ENCODE measurements around the gene LRRC17.

LRRC17 gene

DNA sequence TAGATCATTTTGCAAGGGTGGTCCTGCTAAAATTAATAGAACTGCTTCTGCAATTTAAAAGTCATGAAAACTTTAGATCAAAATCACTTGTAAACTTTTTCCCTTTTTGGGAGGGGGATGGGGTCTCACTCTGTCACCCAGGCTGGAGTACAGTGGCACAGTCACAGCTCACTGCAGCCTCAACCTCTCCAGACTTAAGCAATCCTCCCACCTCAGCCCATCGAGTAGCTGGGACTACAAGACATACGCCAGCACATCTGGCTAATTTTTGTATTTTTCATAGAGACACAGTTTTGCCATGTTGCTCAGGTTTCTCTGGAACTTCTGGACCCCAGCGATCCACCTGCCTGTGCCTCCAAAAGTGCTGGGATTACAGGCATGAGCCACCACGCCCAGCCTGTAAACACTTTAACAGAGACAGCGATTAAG is 79.7 kb downstream of the LRRC17 start:
- peak overlapping the region; percentile 94 for H3K27ac ChIP-seq (ENCODE audit: poor library complexity, severe bottlenecking)
- ATAC-seq (ENCODE audit: low read depth) (no peak), DNase-seq (ENCODE audit: low spot score) (no peak)
- peaks cover 34% of the 10 kb centered on the region for H3K4me1 ChIP-seq (ENCODE audit: insufficient read depth, poor library complexity, severe bottlenecking)
- H3K36me3 ChIP-seq (ENCODE audit: low read depth) = no peaks in the 10 kb centered on the region
- H3K9me3 ChIP-seq (ENCODE audit: severe bottlenecking) = no peaks in the 10 kb centered on the region
- no peaks in the 10 kb centered on the region for H3K27me3 ChIP-seq (ENCODE audit: insufficient read depth, poor library complexity, severe bottlenecking)
- H3K4me3 ChIP-seq (ENCODE audit: severe bottlenecking) = no peak overlapping the region
- TF ChIP-seq, protein P1, sequence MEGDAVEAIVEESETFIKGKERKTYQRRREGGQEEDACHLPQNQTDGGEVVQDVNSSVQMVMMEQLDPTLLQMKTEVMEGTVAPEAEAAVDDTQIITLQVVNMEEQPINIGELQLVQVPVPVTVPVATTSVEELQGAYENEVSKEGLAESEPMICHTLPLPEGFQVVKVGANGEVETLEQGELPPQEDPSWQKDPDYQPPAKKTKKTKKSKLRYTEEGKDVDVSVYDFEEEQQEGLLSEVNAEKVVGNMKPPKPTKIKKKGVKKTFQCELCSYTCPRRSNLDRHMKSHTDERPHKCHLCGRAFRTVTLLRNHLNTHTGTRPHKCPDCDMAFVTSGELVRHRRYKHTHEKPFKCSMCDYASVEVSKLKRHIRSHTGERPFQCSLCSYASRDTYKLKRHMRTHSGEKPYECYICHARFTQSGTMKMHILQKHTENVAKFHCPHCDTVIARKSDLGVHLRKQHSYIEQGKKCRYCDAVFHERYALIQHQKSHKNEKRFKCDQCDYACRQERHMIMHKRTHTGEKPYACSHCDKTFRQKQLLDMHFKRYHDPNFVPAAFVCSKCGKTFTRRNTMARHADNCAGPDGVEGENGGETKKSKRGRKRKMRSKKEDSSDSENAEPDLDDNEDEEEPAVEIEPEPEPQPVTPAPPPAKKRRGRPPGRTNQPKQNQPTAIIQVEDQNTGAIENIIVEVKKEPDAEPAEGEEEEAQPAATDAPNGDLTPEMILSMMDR (IDR thresholded peaks at IDR 0.05; ENCODE audit: poor library complexity, severe bottlenecking) = no peak

DNA sequence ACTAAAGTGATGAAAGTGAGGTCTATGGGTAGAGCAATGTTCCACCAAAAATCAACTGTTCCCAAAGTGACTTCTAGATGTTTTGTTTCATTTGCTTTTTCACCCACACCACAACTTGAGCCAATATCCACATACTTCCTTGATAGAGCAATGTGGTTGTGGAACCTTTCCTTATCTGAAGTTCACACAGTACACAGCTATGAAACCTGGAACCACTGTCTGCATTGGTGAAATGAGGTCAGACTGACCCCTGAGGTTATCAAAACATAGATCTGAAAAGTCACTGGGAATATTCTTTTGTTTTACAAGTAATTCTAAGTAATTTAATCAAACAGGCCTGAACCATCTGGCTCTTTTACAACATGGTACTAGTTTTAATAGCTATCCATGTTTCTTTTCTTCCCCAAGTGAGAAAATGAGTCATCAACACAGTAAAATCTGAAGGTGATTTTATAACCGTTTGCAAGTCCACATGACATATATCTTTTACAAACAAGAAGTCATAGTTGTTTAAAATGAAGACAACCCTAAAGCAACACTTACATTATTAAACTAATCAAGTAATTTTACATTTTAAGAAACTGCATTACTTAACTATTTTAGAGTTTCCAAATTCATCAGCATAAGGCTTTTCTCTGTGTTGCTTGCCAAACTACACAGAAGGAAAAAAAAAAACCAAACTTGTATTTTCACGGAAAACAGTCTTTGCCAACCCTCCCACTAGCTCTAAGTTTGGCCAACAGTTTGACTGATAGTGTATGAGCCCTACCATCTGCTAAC is 80.3 kb downstream of the LRRC17 start:
- peak overlapping the region; percentile 94 for H3K27ac ChIP-seq (ENCODE audit: poor library complexity, severe bottlenecking)
- no peaks in the 10 kb centered on the region for H3K9me3 ChIP-seq (ENCODE audit: severe bottlenecking)
- TF ChIP-seq, protein P1 (IDR thresholded peaks at IDR 0.05; ENCODE audit: poor library complexity, severe bottlenecking) = no peak
- H3K27me3 ChIP-seq (ENCODE audit: insufficient read depth, poor library complexity, severe bottlenecking) = no peaks in the 10 kb centered on the region
- DNase-seq (ENCODE audit: low spot score) = no peak
- peak; percentile 19; the same call in 2 of the 3 replicates for ATAC-seq (ENCODE audit: low read depth)
- no peaks in the 10 kb centered on the region for H3K36me3 ChIP-seq (ENCODE audit: low read depth)
- H3K4me3 ChIP-seq (ENCODE audit: severe bottlenecking) = no peak overlapping the region
- H3K4me1 ChIP-seq (ENCODE audit: insufficient read depth, poor library complexity, severe bottlenecking) = peaks cover 34% of the 10 kb centered on the region

- H3K27me3 ChIP-seq (ENCODE audit: insufficient read depth, poor library complexity, severe bottlenecking) = no peaks in the 10 kb centered on the region
- TF ChIP-seq, protein P1 (IDR thresholded peaks at IDR 0.05; ENCODE audit: poor library complexity, severe bottlenecking) = no peak
- no peaks in the 10 kb centered on the region for H3K36me3 ChIP-seq (ENCODE audit: low read depth)
- no peak for ATAC-seq (ENCODE audit: low read depth)
- peaks cover 34% of the 10 kb centered on the region for H3K4me1 ChIP-seq (ENCODE audit: insufficient read depth, poor library complexity, severe bottlenecking)
- DNase-seq (ENCODE audit: low spot score) = no peak
- no peak overlapping the region for H3K4me3 ChIP-seq (ENCODE audit: severe bottlenecking)
- H3K27ac ChIP-seq (ENCODE audit: poor library complexity, severe bottlenecking) = peak overlapping the region; percentile 94
- no peaks in the 10 kb centered on the region for H3K9me3 ChIP-seq (ENCODE audit: severe bottlenecking)
These were observed 80.9 kb downstream of the LRRC17 start for GRCh38 chr7:102993718-102994029.

DNA sequence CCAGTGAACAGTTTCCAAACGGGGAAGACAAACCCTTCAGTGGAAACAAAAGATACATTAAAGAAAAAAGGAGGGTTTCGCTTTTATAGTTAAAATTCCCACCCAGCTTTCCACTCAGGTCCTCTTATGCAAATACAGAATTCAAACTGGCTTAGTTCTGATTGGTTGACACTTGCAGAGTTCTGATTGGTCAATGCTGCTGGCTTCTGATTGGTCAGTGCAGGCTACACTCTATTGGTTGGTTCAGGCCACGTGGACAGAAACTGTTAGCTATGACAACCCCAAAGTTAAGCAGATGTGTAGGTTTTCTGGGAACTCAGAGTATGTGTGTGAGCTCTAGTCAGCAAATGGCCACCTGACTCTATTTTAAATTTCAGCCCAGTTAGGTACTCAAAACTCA is 81.8 kb downstream of the LRRC17 start:
- Histone ChIP-seq H3K36me3 (ENCODE audit: low read depth) (no peaks in the 10 kb centered on the region), H3K9me3 (ENCODE audit: severe bottlenecking) (no peaks in the 10 kb centered on the region), H3K27ac (ENCODE audit: poor library complexity, severe bottlenecking) (no peak overlapping the region), H3K4me3 (ENCODE audit: severe bottlenecking) (no peak overlapping the region), H3K4me1 (ENCODE audit: insufficient read depth, poor library complexity, severe bottlenecking) (peaks cover 34% of the 10 kb centered on the region), H3K27me3 (ENCODE audit: insufficient read depth, poor library complexity, severe bottlenecking) (no peaks in the 10 kb centered on the region)
- no peak for ATAC-seq (ENCODE audit: low read depth)
- DNase-seq (ENCODE audit: low spot score) = no peak
- TF ChIP-seq, protein P1 (IDR thresholded peaks at IDR 0.05; ENCODE audit: poor library complexity, severe bottlenecking) = no peak

Data from RWPE2 (cell line).